Pons (tissue), 1 donor: ENCODE measurements around the gene RIPPLY1.

Experiments
- DNase-seq: peaks from one replicate; pipeline ENCODE4 v3.0.0-alpha.2; 2016; ENCODE audit warnings: low spot score

Gene RIPPLY1, protein sequence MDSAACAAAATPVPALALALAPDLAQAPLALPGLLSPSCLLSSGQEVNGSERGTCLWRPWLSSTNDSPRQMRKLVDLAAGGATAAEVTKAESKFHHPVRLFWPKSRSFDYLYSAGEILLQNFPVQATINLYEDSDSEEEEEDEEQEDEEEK

GRCh38 chrX:106903291-106903824 is at the start of gene RIPPLY1:
Gene RIPPLY1 (minus strand): TSS chrX:106903341. CDS start chrX:106903287, 54 bp downstream.
- no peak for DNase-seq

- DNase-seq = no peak
These were observed 49.4 kb upstream of the RIPPLY1 start for GRCh38 chrX:106952538-106952937.

DNA sequence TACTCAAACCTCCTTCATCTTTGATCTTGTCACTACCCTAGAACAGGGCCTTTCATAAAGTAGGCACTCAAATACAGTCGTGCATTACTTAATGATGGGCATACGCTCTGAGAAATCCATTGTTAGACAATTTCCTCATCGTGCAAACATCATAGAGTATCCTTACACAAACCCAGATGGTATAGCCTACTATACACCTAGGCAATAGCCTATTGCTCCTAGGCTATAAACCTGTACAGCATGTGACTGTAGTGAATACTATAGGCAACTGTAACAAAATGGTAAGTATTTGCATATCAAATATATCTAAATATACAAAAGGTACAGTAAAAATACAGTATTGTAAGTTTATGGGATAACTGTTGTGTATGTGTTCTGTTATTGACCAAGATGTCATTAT is 48.9 kb upstream of the RIPPLY1 start:
- no peak for DNase-seq

- no peak for DNase-seq
These were observed 48.1 kb upstream of the RIPPLY1 start for GRCh38 chrX:106951230-106951629.

DNA sequence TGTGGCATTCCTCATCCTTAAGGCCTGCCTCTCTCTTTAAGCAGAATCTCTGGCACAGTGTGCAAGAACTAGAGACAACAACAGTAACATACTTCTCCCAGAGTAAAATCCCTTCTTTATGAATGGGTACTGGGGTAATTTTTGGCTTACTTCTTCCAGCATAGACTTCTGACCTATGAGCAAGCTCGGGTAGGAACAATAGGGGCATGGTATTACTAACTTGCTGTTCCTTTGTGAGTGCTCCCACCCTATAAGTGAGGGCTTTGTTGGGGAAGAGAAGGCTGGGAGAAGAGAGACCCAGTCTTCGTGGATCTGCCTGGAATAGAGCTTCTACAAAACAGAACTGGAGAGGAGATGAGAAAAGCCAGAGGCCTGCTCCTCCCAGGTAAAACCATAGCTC is 47.2 kb upstream of the RIPPLY1 start:
- peak; percentile 31 for DNase-seq

- no peak for DNase-seq
These were observed 46.2 kb upstream of the RIPPLY1 start for GRCh38 chrX:106949366-106949765.

- no peak for DNase-seq
These were observed 45.5 kb upstream of the RIPPLY1 start for GRCh38 chrX:106948641-106949040.

- DNase-seq = no peak
These were observed 43.3 kb upstream of the RIPPLY1 start for GRCh38 chrX:106946464-106946863.

GRCh38 chrX:106940068-106940467 is 36.9 kb upstream of the RIPPLY1 start:
- DNase-seq = no peak

- DNase-seq = no peak
These were observed 36.4 kb upstream of the RIPPLY1 start for GRCh38 chrX:106939566-106939965.

DNA sequence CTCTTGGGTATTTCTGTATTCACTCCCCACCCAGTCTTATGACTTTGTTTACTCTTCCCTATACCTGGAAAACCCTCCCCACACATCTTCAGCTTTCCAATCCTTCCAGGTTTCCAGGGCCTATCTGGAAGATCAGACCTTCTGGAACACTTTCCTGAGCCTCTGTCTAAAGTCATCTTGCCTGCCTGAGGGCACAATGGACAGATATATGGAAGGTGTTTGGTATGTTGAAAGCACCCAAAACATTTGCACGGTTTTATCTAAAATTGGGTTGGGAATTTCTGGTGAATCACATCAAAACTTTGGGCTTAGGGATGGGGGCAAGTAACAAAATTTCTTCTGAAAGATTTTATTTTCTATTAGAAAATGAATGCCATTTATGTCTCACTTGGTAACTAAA is 33.1 kb upstream of the RIPPLY1 start:
- no peak for DNase-seq

- no peak for DNase-seq
These were observed 32.0 kb upstream of the RIPPLY1 start for GRCh38 chrX:106935175-106935574.

- DNase-seq = no peak
These were observed 30.4 kb upstream of the RIPPLY1 start for GRCh38 chrX:106933538-106933961.

GRCh38 chrX:106932960-106933537 is 29.9 kb upstream of the RIPPLY1 start:
- DNase-seq = no peak

DNA sequence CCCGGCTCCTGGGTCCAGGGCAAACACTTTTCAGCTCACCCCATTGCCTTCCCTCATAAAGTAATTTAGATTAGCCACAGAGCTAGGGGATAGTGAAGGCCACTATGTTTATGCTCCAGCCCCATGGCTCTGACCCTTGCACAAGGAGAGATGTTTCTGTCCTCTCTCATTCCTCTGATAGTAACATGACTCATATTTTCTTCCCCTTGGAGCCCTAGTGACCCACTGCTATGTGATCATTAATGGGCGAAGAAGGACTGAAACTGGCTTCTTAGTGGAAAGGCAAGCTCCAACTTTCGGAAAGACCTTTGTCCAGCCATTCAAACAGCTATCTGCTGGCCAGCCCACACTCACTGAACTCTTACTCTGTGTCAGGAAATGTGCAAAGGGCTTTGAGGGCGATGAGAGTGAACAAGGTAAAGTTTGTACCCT is 29.4 kb upstream of the RIPPLY1 start:
- no peak for DNase-seq

GRCh38 chrX:106931831-106932491 is 28.8 kb upstream of the RIPPLY1 start:
- no peak for DNase-seq

DNA sequence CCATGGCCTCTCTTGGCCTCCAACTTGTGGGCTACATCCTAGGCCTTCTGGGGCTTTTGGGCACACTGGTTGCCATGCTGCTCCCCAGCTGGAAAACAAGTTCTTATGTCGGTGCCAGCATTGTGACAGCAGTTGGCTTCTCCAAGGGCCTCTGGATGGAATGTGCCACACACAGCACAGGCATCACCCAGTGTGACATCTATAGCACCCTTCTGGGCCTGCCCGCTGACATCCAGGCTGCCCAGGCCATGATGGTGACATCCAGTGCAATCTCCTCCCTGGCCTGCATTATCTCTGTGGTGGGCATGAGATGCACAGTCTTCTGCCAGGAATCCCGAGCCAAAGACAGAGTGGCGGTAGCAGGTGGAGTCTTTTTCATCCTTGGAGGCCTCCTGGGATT is 25.1 kb upstream of the RIPPLY1 start:
- DNase-seq = no peak

DNA sequence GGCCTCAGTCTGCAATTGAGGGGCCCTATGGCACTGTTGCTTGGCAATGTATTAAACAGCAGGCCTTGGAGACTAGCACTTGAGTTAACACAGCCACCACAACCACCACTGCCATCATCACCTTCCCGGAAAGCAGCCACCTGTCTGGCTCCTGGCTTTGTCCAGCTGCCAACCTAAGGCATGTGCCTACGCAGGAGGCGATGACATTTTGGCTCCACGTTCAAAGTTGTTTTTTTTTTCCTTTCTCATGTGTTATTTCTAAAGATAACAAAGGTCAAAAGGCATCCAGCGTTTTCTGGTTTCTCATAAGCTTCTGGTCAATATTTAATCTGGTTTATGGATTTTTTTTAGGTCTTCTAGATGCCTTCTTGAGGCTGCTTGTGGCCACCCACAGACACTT is 24.6 kb upstream of the RIPPLY1 start:
- no peak for DNase-seq

DNA sequence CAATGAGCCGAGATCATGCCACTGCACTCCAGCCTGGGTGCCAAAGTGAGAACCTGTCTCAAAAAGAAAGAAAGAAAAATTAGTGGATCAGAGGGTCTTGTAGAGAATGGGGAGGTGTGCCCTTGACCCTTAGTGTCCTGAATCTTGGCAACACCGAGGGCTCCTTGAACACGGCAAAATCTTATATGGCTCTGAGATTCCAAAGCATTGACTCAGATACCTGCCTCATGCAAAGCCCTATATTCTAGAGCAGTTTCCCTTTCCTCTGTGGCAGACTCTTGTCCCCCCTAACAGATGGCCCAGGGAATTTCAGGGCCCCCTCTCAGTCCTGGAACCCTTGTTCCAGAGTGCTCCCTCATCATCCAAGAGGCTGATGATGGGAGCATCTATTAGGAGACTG is 23.9 kb upstream of the RIPPLY1 start:
- DNase-seq = no peak

DNA sequence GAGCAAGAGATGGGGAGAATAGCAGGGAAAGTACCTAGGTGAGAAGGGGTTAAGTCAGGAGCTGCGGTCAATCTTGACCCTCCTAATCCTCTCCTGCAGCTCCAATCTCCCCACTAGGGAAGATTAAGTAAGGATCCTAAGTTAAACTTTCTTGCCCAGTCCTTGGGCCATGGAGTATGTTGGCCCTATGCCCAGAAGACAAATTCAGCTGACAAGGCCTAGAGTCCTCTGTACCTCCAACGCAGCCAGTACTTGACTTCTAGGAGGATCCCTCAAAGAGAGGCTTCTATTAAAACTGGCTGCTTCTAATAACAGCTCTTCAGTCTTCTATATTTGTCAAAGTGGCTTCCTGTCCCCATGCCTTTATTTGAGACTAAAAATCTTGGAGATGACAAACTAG is 18.5 kb upstream of the RIPPLY1 start:
- DNase-seq = no peak

- no peak for DNase-seq
These were observed 16.9 kb upstream of the RIPPLY1 start, which contains the start of gene CLDN2 for GRCh38 chrX:106919932-106920452. Gene CLDN2 (plus strand): TSS chrX:106920402. CDS start chrX:106928229, 7,827 bp downstream.

DNA sequence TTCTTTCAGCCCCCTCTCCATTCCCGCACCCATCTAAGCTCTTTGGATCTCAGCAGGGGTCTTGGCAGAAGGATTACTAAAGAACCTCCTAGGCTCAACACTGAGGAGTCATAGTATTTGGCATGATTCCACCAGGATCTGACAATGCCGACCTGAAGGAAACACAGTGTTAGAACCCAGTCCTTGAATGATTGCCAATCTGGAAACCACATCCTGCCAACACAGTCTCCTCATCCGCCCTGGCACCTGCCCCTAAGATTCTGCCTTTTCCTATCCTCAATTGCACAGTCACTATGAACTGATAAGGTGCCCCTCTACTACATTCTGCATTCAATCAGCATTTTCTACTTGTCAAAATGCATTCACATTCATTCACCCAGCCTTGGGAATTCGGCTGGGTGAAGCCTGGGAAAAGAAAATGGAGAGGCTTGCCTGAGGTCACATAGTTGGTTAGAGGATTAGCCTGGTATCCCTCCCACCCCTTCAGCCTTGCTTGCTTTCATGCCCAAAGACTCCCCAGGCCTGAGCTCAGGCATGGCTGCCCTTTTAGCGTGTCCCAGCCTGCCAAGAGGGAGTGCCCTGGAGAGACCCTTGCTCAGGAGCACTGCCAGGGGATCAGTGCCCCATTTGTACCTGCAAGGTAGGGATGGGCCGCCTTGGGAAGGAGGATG is 14.8 kb upstream of the RIPPLY1 start:
- DNase-seq = no peak
